GM20431 (cell line): ENCODE measurements around the gene SLC6A12.

Source experiments
- in situ Hi-C: fragments of 300-500 bp; cut with MseI, MboI; formaldehyde crosslinking; loops from one replicate; pipeline ENCODE4 v1.15.0; 2020; ENCODE audit warnings: low sequenced_read_pairs; ENCODE audit not compliant: unreplicated experiment

Gene SLC6A12

GRCh38 chr12:214003-214741 lies at the start of gene SLC6A12:
SLC6A12 (minus strand) TSS chr12:214157; CDS start chr12:209986, 4,171 bp downstream.
- in situ Hi-C loops, result no loop called here

- in situ Hi-C loops, result no loop called here
These were observed 49.6 kb upstream of the SLC6A12 start for GRCh38 chr12:263574-263973.

DNA sequence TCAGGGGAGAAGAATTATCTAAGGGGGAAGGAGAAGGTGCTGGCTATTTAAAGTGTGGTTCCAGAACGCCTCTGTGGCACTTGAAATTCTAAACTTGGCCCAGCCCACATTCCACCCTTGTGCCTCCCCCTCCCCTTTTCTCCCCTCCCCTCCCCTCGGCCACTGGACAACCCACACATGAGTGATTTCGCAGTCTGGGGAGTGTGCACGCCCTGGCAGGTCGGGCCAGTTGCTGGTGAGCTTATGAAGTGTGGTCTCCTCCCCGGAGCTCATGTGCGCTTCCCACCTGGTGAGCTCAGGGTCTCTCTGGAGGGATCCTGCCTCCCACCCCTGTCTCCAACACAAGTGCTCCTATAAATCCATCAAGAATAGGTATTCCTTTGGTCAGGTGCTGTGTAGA lies 48.9 kb upstream of the SLC6A12 start, which contains the start of gene SLC6A13:
Gene SLC6A13, minus strand, starts transcription at position 20 of the 400 bp plus-strand sequence. CDS start 2,784 bp downstream, outside the sequence.
- in situ Hi-C loops, result no loop called here

GRCh38 chr12:262113-262512 lies 48.2 kb upstream of the SLC6A12 start:
- in situ Hi-C loops, result no loop called here

- in situ Hi-C loops, result no loop called here
These were observed 43.8 kb upstream of the SLC6A12 start for GRCh38 chr12:257521-258321.

DNA sequence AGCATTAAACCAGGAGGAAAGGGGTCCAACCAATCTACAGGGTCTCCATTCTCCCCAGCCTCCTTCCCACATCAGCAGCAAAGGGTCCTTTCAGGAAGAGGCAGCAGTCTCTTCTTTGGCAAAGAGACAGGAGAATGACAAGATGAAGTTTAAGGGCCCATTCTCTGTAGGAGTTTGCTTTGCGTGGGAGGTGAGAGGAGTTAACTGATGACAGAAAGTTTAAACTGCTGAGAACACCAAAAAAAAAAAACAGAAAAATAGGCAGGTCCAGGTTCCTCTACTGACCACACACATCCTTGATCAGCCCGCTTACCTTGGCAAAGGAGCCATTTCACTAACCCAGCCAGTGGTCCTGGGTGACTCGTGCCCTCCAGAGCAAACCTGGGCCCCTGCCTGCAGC lies 43.0 kb upstream of the SLC6A12 start:
- in situ Hi-C loops, result no loop called here

DNA sequence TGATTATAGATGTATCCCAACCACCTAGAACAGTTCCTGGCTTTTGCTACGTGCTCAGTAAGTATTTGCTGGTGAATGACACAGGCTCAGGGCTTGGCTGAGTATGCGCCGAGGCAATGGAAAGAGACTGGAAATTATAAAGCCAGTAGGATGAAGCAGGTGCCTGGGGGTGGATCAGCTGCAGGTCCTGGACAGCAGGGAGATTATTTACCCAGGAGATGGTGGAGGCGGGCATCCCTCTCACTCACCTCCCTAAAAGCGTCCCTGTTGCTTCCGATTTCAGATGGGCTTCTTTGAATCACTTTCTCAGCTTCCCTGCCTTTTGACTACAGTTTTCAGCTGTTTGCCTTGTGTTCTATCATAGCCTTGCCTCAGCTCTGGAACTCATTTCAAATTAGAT lies 42.3 kb upstream of the SLC6A12 start:
- in situ Hi-C loops, result no loop called here

DNA sequence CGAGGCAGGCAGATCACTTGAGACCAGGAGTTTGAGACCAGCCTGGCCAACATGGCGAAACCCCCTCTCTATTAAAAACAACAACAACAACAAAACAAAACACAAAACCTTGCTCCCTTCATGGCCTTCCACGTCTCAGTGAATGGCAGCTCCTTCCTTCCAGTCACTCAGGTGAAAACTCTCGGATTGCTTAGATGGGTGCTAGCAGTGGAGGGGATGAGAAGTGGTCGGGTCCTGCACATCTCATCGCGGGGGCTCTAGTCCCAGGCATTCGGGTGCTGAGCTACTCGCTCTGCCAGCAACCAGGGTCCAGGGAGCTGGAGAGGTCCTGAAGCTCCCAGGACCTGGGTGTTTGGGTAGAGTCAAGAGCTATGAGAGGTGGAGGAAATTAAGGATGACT lies 41.0 kb upstream of the SLC6A12 start:
- in situ Hi-C loops, result no loop called here

GRCh38 chr12:254039-254438 lies 40.1 kb upstream of the SLC6A12 start:
- in situ Hi-C loops, result no loop called here

DNA sequence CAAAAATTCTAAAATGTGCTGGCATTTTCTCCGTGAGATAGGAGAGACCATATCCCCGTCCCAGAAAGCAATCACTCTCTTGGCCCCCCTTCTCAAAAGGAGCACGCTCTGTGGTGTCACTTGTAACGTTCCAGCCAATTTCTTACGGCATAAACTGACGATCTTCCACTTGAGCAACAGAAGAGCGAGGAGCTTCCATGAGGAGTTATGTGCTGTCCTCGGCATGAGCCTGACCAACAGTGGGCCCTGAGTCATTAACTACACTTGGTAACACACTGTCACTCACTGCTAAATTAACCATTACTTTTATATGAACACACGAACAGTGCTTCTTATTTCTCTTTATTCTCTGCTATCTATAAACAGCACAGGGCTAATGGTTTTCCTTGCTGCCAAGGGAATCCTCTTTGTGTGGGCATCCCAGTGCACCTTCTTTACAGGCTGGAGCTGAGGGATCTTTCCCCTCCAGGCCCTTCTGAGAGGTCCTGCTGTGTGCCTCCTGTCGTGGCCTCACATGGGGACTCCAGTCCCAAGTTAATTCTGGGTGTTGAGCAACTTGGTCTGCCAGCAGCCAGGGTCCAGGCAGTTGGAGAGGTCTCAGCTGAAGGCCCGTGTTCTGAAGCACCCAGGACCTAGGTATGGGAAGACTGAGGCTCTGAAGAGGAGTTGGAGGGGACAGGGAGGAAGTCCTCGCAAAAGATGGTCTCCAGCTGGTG lies 39.3 kb upstream of the SLC6A12 start:
- in situ Hi-C loops, result no loop called here

DNA sequence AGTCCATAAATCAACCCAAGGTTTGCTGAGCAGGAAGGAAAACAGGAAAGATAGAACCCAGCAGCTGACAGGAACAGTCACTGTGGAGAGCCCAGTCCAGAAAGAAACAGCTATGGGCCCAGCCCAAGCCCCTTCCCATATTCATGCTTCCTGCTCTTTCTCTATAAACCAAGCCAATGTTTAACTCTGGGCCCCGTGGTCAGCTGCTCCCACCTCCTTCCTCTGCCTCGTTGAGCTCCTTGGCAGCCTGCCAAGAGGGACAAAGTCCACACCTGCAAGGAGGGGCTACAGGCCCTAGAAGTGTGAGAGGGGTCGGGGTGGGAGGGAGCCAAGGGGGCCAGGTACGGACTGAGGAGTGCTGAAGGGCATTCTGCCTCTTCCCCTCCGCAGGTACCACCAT lies 38.7 kb upstream of the SLC6A12 start:
- in situ Hi-C loops, result no loop called here

GRCh38 chr12:247271-247670 lies 33.3 kb upstream of the SLC6A12 start:
- in situ Hi-C loops, result no loop called here

GRCh38 chr12:243381-243780 lies 29.4 kb upstream of the SLC6A12 start:
- in situ Hi-C loops, result no loop called here

DNA sequence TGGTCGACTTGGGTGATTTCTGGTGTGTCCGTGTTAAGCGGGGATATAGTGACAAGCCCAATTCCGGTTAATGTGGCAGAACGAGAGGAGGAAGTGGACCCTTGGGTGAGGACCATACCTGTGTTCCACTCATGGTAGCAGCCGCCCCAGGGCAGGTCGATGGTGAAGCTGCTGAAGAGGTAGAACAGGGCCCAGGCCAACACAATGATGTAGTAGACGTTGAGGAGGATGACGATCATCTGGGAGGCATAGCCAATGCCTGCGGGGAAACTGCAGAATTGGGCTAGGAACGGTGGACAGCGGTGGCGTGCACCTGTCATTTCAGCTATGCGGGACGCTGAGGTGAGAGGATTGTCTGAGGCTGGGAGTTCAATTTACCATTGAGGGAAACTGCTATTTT lies 28.5 kb upstream of the SLC6A12 start:
- in situ Hi-C loops, result no loop called here

DNA sequence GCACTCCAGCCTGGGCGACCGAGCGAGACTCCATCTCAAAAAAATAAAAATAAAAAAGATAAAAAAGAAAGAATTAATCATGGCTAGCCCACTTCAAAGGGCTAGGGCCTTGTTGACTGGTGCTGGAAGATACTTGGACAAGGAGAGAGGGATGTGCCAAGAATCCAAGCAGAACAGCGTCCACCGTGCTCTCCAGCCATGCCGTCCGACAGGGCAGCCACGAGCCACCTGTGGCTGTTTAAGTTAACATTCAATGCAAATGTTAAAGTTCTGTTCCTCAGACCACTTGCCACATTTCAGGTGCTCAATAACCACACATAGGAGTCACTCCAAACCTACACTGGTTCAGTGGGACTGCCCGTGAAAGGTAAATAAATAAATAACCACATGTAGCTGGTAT lies 27.3 kb upstream of the SLC6A12 start:
- in situ Hi-C loops, result no loop called here

DNA sequence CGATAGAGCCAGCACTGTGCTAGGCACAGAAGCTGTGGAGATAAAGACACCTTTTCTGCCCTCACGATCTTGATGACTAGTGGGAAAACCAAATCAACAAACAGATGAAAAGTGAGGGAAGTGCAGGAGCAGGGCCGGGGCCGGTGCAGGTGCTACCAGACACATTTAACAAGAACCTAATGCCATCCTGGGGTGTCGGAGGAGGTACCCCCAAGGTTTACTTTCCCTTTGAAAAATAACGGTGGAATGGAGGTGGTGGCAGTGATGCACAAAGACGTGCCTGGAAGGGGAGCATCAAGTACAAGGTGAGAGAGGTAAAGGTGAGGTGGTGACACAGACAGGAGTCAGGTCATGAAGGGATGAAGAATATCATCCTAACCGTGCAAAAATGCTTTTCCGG lies 26.6 kb upstream of the SLC6A12 start:
- in situ Hi-C loops, result no loop called here

GRCh38 chr12:238736-239398 lies 24.9 kb upstream of the SLC6A12 start:
- in situ Hi-C loops, result no loop called here

- in situ Hi-C loops, result no loop called here
These were observed 24.2 kb upstream of the SLC6A12 start for GRCh38 chr12:238116-238515.

GRCh38 chr12:237026-237815 lies 23.3 kb upstream of the SLC6A12 start:
- in situ Hi-C loops, result no loop called here

DNA sequence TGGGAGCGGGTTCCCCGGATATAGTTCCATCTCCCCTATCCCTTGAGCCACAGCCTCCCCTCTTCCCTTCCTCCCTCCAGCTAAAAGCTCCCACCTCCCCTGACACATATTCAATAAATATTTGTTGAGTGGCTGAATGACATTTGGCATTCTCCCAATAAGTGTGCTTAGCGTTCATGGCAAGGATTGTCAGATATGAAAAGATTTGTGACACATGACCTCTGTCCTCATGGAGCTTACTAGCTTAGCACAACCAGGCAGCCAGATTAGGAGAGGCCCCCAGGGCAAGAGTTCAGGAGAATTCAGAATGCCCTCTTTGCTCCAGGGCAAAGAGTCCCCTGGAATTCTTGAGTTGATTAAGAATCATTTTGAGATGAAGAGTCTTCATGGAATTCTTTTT lies 22.5 kb upstream of the SLC6A12 start:
- in situ Hi-C loops, result no loop called here
